ENCODE results near the gene PLEKHM3.

GRCh38 chr2:207777124-207777523 is 248.2 kb downstream of the PLEKHM3 start:
- TF ChIP-seq GATA2 (IDR thresholded peaks at IDR 0.05; ENCODE audit: low read depth, low read length) = no peak
- TF ChIP-seq GATA3 (IDR thresholded peaks at IDR 0.05; ENCODE audit: low read depth, low read length) = no peak
